Measurements from ENCODE around the gene BMP8B. TPM values are rescaled to one million over a fixed set of nuclear protein-coding genes. Genes with fewer than 3 reads are reported as not detected.

Gene BMP8B
- total RNA-seq, 3 donors from 2014 or later (not counting 1 experiment from before 2014, with no cell fraction given) = 2.8 to 4.3 (median 3.6) TPM

- intact Hi-C loops (cut with micrococcal nuclease) = no loop called here
- no peak overlapping the region for H3K27ac ChIP-seq (ENCODE audit: low read length)
- Mint-ChIP-seq H3K27ac (no peak overlapping the region), H3K4me3 (no peak overlapping the region), H3K27me3 (ENCODE audit: low read depth in 2 of 2) (peaks cover 0 to 9% of the 10 kb centered on the region in 2 donors), H3K4me1 (no peaks in the 10 kb centered on the region), H3K9me3 (no peaks in the 10 kb centered on the region), H3K36me3 (no peaks in the 10 kb centered on the region)
- ATAC-seq (no peak), DNase-seq (no peak)
- no peaks in the 10 kb centered on the region for H3K9me3 ChIP-seq (ENCODE audit: control insufficient read depth, insufficient read depth, low read length)
- no peaks in the 10 kb centered on the region for H3K36me3 ChIP-seq (ENCODE audit: control insufficient read depth, insufficient read depth, low read length)
- H3K27me3 ChIP-seq (ENCODE audit: control insufficient read depth, insufficient read depth, low read length) = no peaks in the 10 kb centered on the region
- no peak for TF ChIP-seq CTCF (IDR thresholded peaks at IDR 0.05)
- WGBS (ENCODE audit: insufficient coverage) = 94% methylated on average over 4 of the region's 4 CpGs
- H3K4me1 ChIP-seq (ENCODE audit: control insufficient read depth, insufficient read depth, low read length) = no peaks in the 10 kb centered on the region
- H3K4me3 ChIP-seq (ENCODE audit: low read length) = no peak overlapping the region
These were observed 81.2 kb downstream of the BMP8B start for GRCh38 chr1:39707506-39707905.

Other genes with a start within 250 kb of the BMP8B start
- gene PABPC4, start 212.1 kb downstream of the BMP8B start, total RNA-seq = 100 to 1,000 TPM; 161 to 325 (median 275) TPM
- not detected for gene HEYL, start 149.2 kb downstream of the BMP8B start, total RNA-seq
- not detected for gene NT5C1A, start 116.8 kb downstream of the BMP8B start, total RNA-seq
- 1 to 10 TPM in 2 of 3 donors, under 1 TPM in 1; 0.78 to 1.6 (median 1.3) TPM for gene HPCAL4, start 97.4 kb downstream of the BMP8B start, total RNA-seq
- 10 to 100 TPM; 44.3 to 62.8 (median 59.8) TPM for gene PPIE, start 50.0 kb downstream of the BMP8B start, total RNA-seq
- gene OXCT2, start 17.5 kb downstream of the BMP8B start, total RNA-seq = 1 to 10 TPM in 2 of 3 donors, under 1 TPM in 1; 0.42 to 2.2 (median 1.9) TPM
- 10 to 100 TPM in 1 of 3 donors, 1 to 10 TPM in 2; 8.8 to 14.6 (median 9.9) TPM for gene TRIT1, start 94.6 kb upstream of the BMP8B start, total RNA-seq
- gene MYCL, start 113.1 kb upstream of the BMP8B start, total RNA-seq = 1 to 10 TPM in 1 of 3 donors, under 1 TPM in 2; 0.70 to 1.9 (median 0.92) TPM
- 1 to 10 TPM; 2.8 to 4.4 (median 3.7) TPM for gene MFSD2A, start 166.3 kb upstream of the BMP8B start, total RNA-seq

All from natural killer cell (primary cell).